HepG2 (cell line): Measurements from ENCODE around the gene TNFRSF21. TPM values are rescaled to one million over a fixed set of nuclear protein-coding genes. Genes with fewer than 3 reads are reported as not detected.

Experiments used
- ATAC-seq: fragments of 200-7000 bp; cut with Tn5 transposase; 3 replicates; pipeline ENCODE4 v1.9.1; 2020; ENCODE audit warnings: mild to moderate bottlenecking, moderate library complexity
- BruUV-seq: library from RNA; stranded (reverse); fragments of 400-500 nt; replicated peaks from 2 replicates; lab custom pipeline; 2021; lab: Mats Ljungman, UMichigan
- CTCF ChIA-PET: fragments of 300-600 bp; formaldehyde crosslinking; extraction: SDS; loops from one replicate; lab custom pipeline; 2021; ENCODE audit warnings: low total read pairs, inconsistent platforms, low intra/inter-chr PET ratio; lab: Yijun Ruan, JAX
- POLR2A ChIA-PET: fragments of 350-600 bp; sonication (Branson Sonifier 250); formaldehyde crosslinking; loops from one replicate; lab custom pipeline; 2020; ENCODE audit warnings: antibody characterized with exemption, inconsistent platforms; lab: Yijun Ruan, JAX
- DNase-seq: peaks from one replicate; pipeline ENCODE4 v3.0.0-alpha.2; 2015; ENCODE audit warnings: low spot score
- FAIRE-seq: peaks from 3 replicates; lab custom pipeline; 2011; peaks lifted over from hg19 to GRCh38; lab: Jason Lieb, UNC
- H2AFZ ChIP-seq: one replicate; pipeline ENCODE4 v1.6.1; 2011; ENCODE audit warnings: low read length, inconsistent platforms
- H3K27ac ChIP-seq: fragments of 300-600 bp; 3 replicates; pipeline ENCODE4 v1.8.0; 2011; ENCODE audit warnings: mixed run types, mild to moderate bottlenecking, mixed read lengths, low read length, inconsistent platforms; ENCODE audit not compliant: insufficient read depth; ENCODE audit errors: extremely low read length
- H3K27me3 ChIP-seq, 2 experiments: fragments of 200-600 bp in 1 of 2; 2 replicates in 1 of 2; 3 replicates in 1 of 2; pipeline versions ENCODE4 v1.6.0 to v1.8.0; 2011; ENCODE audit warnings: low read length in 2 of 2, mild to moderate bottlenecking in 2 of 2, moderate library complexity in 2 of 2, inconsistent platforms in 1 of 2; ENCODE audit not compliant: insufficient read depth in 2 of 2, control insufficient read depth in 1 of 2
- H3K36me3 ChIP-seq, 2 experiments: fragments of 200-600 bp in 1 of 2; replicated peaks in 1 of 2; 2 replicates in 1 of 2; 3 replicates in 1 of 2; pipeline versions ENCODE4 v1.5.1 to v1.8.0; 2011; ENCODE audit warnings: low read length in 2 of 2, inconsistent platforms in 1 of 2; ENCODE audit not compliant: insufficient read depth in 2 of 2, control insufficient read depth in 1 of 2
- H3K4me1 ChIP-seq: 2 replicates; pipeline ENCODE4 v1.5.1; 2012; ENCODE audit warnings: low read length, inconsistent platforms; ENCODE audit not compliant: insufficient read depth
- H3K4me2 ChIP-seq: 2 replicates; pipeline ENCODE4 v1.6.0; 2011; ENCODE audit warnings: low read depth, low read length, inconsistent platforms
- H3K4me3 ChIP-seq, 3 experiments: fragments of 200-600 bp in 1 of 3; sonication (generic), shearing (Covaris generic) in 1 of 3; replicated peaks in 1 of 3; 2 replicates each; pipeline ENCODE4 v1.5.1; 2011 to 2016; ENCODE audit warnings: low read length in 3 of 3, inconsistent platforms in 2 of 3, low read depth in 2 of 3, mild to moderate bottlenecking in 2 of 3, control low read depth in 1 of 3, mixed read lengths in 1 of 3; ENCODE audit not compliant: insufficient read depth in 1 of 3
- H3K79me2 ChIP-seq: one replicate; pipeline ENCODE4 v1.6.1; 2011; ENCODE audit warnings: low read length, inconsistent platforms; ENCODE audit not compliant: insufficient read depth
- H3K9ac ChIP-seq: 2 replicates; pipeline ENCODE4 v1.6.0; 2011; ENCODE audit warnings: mild to moderate bottlenecking, low read depth, low read length, inconsistent platforms; ENCODE audit not compliant: insufficient read depth
- H3K9me3 ChIP-seq: 2 replicates; pipeline ENCODE4 v1.5.1; 2012; ENCODE audit warnings: mild to moderate bottlenecking, low read length
- H4K20me1 ChIP-seq: 2 replicates; pipeline ENCODE4 v1.6.0; 2011; ENCODE audit warnings: inconsistent platforms, mild to moderate bottlenecking, low read length, moderate library complexity; ENCODE audit not compliant: insufficient read depth
- FOXP1 ChIP-seq, 2 experiments: fragments of 450-650 bp in 1 of 2; IDR thresholded peaks; 2 replicates each; pipeline ENCODE4 v1.6.1; 2017 to 2018; ENCODE audit warnings: antibody characterized with exemption in 1 of 2
- GPN1 ChIP-seq: sonication (generic); formaldehyde crosslinking; IDR thresholded peaks from 2 replicates; pipeline ENCODE4 v1.5.1; 2020; ENCODE audit warnings: missing genetic modification reagents, borderline replicate concordance
- HMG20B ChIP-seq: conservative IDR thresholded peaks from 2 replicates; pipeline ENCODE4 v1.6.1; 2016; ENCODE audit warnings: missing genetic modification reagents, missing compliant biosample characterization
- HNF4A ChIP-seq: sonication (generic); formaldehyde crosslinking; IDR thresholded peaks from 2 replicates; pipeline ENCODE4 v1.4.0; 2020; ENCODE audit warnings: missing genetic modification reagents
- HNF4G ChIP-seq, 2 experiments: sonication (generic) in 1 of 2; formaldehyde crosslinking in 1 of 2; IDR thresholded peaks; 2 replicates each; pipeline versions ENCODE4 v1.4.0 to v1.6.1; 2011 to 2020; ENCODE audit warnings: borderline replicate concordance in 2 of 2, low read depth in 2 of 2, mild to moderate bottlenecking in 2 of 2, low read length in 1 of 2, missing genetic modification reagents in 1 of 2, moderate library complexity in 1 of 2
- PAXIP1 ChIP-seq: sonication (generic); formaldehyde crosslinking; conservative IDR thresholded peaks from 2 replicates; pipeline ENCODE4 v1.4.0; 2020; ENCODE audit warnings: mild to moderate bottlenecking, missing genetic modification reagents, moderate library complexity
- ZFP37 ChIP-seq: sonication (generic); formaldehyde crosslinking; IDR thresholded peaks from 2 replicates; pipeline ENCODE4 v1.4.0; 2020; ENCODE audit warnings: missing genetic modification reagents, borderline replicate concordance
- ZNF296 ChIP-seq: sonication (generic); formaldehyde crosslinking; conservative IDR thresholded peaks from 2 replicates; pipeline ENCODE4 v1.5.0; 2020; ENCODE audit warnings: mild to moderate bottlenecking, missing genetic modification reagents
- ZNF33B ChIP-seq: sonication (generic); formaldehyde crosslinking; IDR thresholded peaks from 2 replicates; pipeline ENCODE4 v1.5.1; 2020; ENCODE audit warnings: mild to moderate bottlenecking, missing genetic modification reagents
- ZNF646 ChIP-seq: sonication (generic); formaldehyde crosslinking; IDR thresholded peaks from 2 replicates; pipeline ENCODE4 v1.9.0; 2021; ENCODE audit warnings: mild to moderate bottlenecking, missing genetic modification reagents
- WGBS: methylation state at CpG from one replicate; pipeline ENCODE4 v1.1.6; 2017; ENCODE audit warnings: low lambda C conversion rate; 5-methylcytosine and 5-hydroxymethylcytosine counted together
- in situ Hi-C: cut with HindIII; loops from 2 replicates; pipeline ENCODE4 v1.10.0; 2017; ENCODE audit warnings: low pct_unique_long_range_greater_than_20kb; ENCODE audit not compliant: extremely low pct_ligation_motif_present
- intact Hi-C: fragments of 100-400 bp; cut with micrococcal nuclease; formaldehyde crosslinking; loops from one replicate; pipeline ENCODE4 v1.10.0; 2022; ENCODE audit not compliant: unreplicated experiment
- polyA plus RNA-seq, 8 experiments: library from polyadenylated mRNA; depleted of rRNA in 3 of 8; stranded (reverse) in 7 of 8; unstranded in 1 of 8; fragments of >200 nt; fragmentation: Illumina TruSeq in 4 of 8; extraction: Trizol in 4 of 8; gene quantifications; 2 replicates each; pipeline versions ENCODE4 v1.2.1 to v1.2.3, GENCODE V29; 2011 to 2016; ENCODE audit warnings: low read depth in 4 of 8, missing spikeins in 1 of 8, mixed read lengths in 1 of 8; ENCODE audit not compliant: insufficient read depth in 1 of 8
- total RNA-seq, 5 experiments: library from RNA; depleted of rRNA; stranded (reverse); fragments of >200 nt; fragmentation: Illumina TruSeq; extraction: Trizol; gene quantifications; 2 replicates each; pipeline ENCODE4 v1.2.3, GENCODE V29; 2016; ENCODE audit warnings: low read depth in 1 of 5
- TF ChIP-seq, protein P1 (sequence below): sonication (generic); formaldehyde crosslinking; conservative IDR thresholded peaks from 2 replicates; pipeline ENCODE4 v1.4.0; 2020; ENCODE audit warnings: missing genetic modification reagents

TNFRSF21 gene
- total and polyA plus RNA-seq, 2 of the 13 experiments (the other 11 are each of a cell fraction or from before 2014, with no cell fraction given), result 24.8 to 46.3 TPM

- Histone ChIP-seq H2AFZ (no peak overlapping the region), H3K4me3 (no peak overlapping the region), H3K4me1 (peaks cover 70% of the 10 kb centered on the region), H4K20me1 (no peaks in the 10 kb centered on the region), H3K9ac (no peak overlapping the region), H3K9me3 (no peaks in the 10 kb centered on the region), H3K27me3 (no peaks in the 10 kb centered on the region), H3K36me3 (no peaks in the 10 kb centered on the region), H3K79me2 (no peaks in the 10 kb centered on the region), H3K4me2 (peak overlapping the region; percentile 9; the same call in 1 of the 2 replicates), H3K27ac (no peak overlapping the region)
- DNase-seq, result no peak
- no peak; the same call in 2 of the 3 replicates for ATAC-seq
- WGBS, result 41% methylated on average over 2 of the region's 2 CpGs
- CTCF ChIA-PET, result no interaction called here
- no peak for FAIRE-seq
- no TSS peak for BruUV-seq
- in situ Hi-C loops (no loop called here), intact Hi-C loops (no loop called here)
- POLR2A ChIA-PET, result interaction anchor here (1.1 to 2.7 kb wide), 3 partner anchors 14 to 130 kb away, joined by 3 to 6 read pairs (median 3); no protein-coding TSS in a partner anchor
- TF ChIP-seq ZNF296 (CRISPR knock-in tag) (no peak), FOXP1 (IDR thresholded peaks at IDR 0.05) (peak; percentile 47; the same call in 1 of the 2 replicates), FOXP1 (CRISPR knock-in tag; IDR thresholded peaks at IDR 0.05) (no peak), HNF4A (CRISPR knock-in tag) (peak; percentile 54), ZNF33B (CRISPR knock-in tag) (0 out of 2 replicates have a peak, but pooled peaks have one; percentile 14), ZNF646 (CRISPR knock-in tag) (peak; percentile 29; the same call in 1 of the 2 replicates), GPN1 (CRISPR knock-in tag) (no peak), HNF4G (IDR thresholded peaks at IDR 0.05; ENCODE audit: borderline replicate concordance, low read depth, low read length) (peak; percentile 17; the same call in 1 of the 2 replicates), HNF4G (CRISPR knock-in tag; IDR thresholded peaks at IDR 0.05; ENCODE audit: borderline replicate concordance, low read depth) (no peak), PAXIP1 (CRISPR knock-in tag) (0 out of 2 replicates have a peak, but pooled peaks have one; percentile 17), HMG20B (no peak), ZFP37 (CRISPR knock-in tag) (no peak)
- TF ChIP-seq, protein P1, sequence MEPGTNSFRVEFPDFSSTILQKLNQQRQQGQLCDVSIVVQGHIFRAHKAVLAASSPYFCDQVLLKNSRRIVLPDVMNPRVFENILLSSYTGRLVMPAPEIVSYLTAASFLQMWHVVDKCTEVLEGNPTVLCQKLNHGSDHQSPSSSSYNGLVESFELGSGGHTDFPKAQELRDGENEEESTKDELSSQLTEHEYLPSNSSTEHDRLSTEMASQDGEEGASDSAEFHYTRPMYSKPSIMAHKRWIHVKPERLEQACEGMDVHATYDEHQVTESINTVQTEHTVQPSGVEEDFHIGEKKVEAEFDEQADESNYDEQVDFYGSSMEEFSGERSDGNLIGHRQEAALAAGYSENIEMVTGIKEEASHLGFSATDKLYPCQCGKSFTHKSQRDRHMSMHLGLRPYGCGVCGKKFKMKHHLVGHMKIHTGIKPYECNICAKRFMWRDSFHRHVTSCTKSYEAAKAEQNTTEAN (CRISPR knock-in tag), result 0 out of 2 replicates have a peak, but pooled peaks have one; percentile 32
Observed at GRCh38 chr6:47202644-47203205, 107.0 kb downstream of the TNFRSF21 start.
